Immature natural killer cell (primary cell): Measurements from ENCODE around the gene VPS4B. TPM values are rescaled to one million over a fixed set of nuclear protein-coding genes. Genes with fewer than 3 reads are reported as not detected.
"Not testable (repeated sequence)": the region's sequence is repeated elsewhere in the genome, so short reads cannot be mapped to it uniquely, and the experiment has no call there.

Source experiments
- DNase-seq, 3 donors: peaks; one replicate each; pipeline ENCODE4 v3.0.0; 2022; ENCODE audit warnings: mixed read lengths in 1 of 3
- H3K27ac Mint-ChIP-seq, 6 donors: one replicate each; pipeline ENCODE4 v1.8.0; 2020; ENCODE audit warnings: mixed read lengths in 6 of 6, mild to moderate bottlenecking in 5 of 6, inconsistent platforms in 4 of 6, moderate library complexity in 3 of 6
- H3K27me3 Mint-ChIP-seq, 3 donors: one replicate each; pipeline ENCODE4 v1.8.0; 2020 to 2021; ENCODE audit warnings: low read depth in 3 of 3, mild to moderate bottlenecking in 3 of 3, mixed read lengths in 3 of 3, moderate library complexity in 3 of 3, inconsistent platforms in 1 of 3
- H3K36me3 Mint-ChIP-seq, 3 donors: one replicate each; pipeline ENCODE4 v1.8.0; 2020; ENCODE audit warnings: mixed read lengths in 3 of 3, inconsistent platforms in 2 of 3, mild to moderate bottlenecking in 2 of 3
- H3K4me1 Mint-ChIP-seq, 2 donors: one replicate each; pipeline ENCODE4 v1.8.0; 2020; ENCODE audit warnings: inconsistent platforms in 2 of 2, mild to moderate bottlenecking in 2 of 2, mixed read lengths in 2 of 2, moderate library complexity in 1 of 2
- H3K4me3 Mint-ChIP-seq, 5 donors: one replicate each; pipeline ENCODE4 v1.8.0; 2020; ENCODE audit warnings: mild to moderate bottlenecking in 5 of 5, mixed read lengths in 5 of 5, inconsistent platforms in 3 of 5, moderate library complexity in 3 of 5
- H3K9me3 Mint-ChIP-seq, 6 donors: one replicate each; pipeline ENCODE4 v1.8.0; 2020; ENCODE audit warnings: mild to moderate bottlenecking in 6 of 6, mixed read lengths in 6 of 6, inconsistent platforms in 4 of 6, moderate library complexity in 3 of 6
- polyA plus RNA-seq, 3 donors: library from polyadenylated mRNA; unstranded; fragments of 300-500 nt; fragmentation: Illumina TruSeq; gene quantifications; one replicate each; pipeline ENCODE4 v1.2.3, GENCODE V29; 2021

Gene VPS4B
- polyA plus RNA-seq, 3 donors from 2014 or later: 63.5 to 99.1 (median 75.5) TPM

DNA sequence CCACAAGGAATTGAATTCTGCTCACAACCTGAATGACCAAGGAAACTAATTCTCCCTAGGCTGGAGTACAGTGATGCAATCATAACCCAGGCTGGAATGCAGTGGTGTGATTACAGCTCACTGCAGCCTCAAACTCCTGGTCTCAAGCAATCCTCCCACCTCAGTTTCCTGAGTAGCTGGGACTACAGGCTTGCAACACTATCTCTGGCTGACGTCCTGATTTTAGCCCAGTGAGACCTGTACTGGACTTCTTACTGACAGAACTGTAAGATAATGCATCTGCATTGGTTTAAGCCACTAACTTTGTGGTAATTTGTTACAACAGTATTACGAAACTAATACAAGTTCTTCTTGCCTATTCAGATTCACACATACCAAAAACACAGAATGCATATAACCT, 45.7 kb downstream of the VPS4B start:
- no peak for DNase-seq
- H3K4me3 Mint-ChIP-seq: no peak overlapping the region
- H3K4me1 Mint-ChIP-seq: peaks cover 6 to 10% of the 10 kb centered on the region in 2 donors
- no peak overlapping the region for H3K27ac Mint-ChIP-seq
- peaks cover 0 to 4% (median 3%) of the 10 kb centered on the region in 3 donors for H3K36me3 Mint-ChIP-seq
- H3K9me3 Mint-ChIP-seq: peaks cover 0 to 3% (median under 1%) of the 10 kb centered on the region in 6 donors
- H3K27me3 Mint-ChIP-seq: peaks cover 0 to 5% (median 2%) of the 10 kb centered on the region in 3 donors

DNA sequence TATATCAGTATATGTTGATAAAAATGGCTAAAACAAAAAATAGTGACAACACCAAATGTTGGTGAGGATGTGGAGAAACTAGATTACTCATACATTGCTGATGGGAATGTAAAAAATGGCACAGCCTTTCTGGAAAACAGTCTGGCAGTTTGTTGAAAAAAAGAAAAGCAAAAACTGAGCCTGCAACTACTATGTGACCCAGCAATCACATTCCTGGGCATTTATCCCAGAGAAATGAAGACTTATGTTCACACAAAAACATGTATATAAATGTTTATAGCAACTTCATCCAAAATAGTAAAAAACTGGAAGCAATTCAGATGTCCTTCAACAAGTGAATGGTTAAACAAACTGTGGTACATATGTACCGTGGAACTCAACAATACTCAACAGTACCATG, 47.7 kb downstream of the VPS4B start:
- Mint-ChIP-seq H3K9me3 (peaks cover 0 to 3% (median under 1%) of the 10 kb centered on the region in 6 donors), H3K27me3 (peaks cover 0 to 9% (median 3%) of the 10 kb centered on the region in 3 donors)

DNA sequence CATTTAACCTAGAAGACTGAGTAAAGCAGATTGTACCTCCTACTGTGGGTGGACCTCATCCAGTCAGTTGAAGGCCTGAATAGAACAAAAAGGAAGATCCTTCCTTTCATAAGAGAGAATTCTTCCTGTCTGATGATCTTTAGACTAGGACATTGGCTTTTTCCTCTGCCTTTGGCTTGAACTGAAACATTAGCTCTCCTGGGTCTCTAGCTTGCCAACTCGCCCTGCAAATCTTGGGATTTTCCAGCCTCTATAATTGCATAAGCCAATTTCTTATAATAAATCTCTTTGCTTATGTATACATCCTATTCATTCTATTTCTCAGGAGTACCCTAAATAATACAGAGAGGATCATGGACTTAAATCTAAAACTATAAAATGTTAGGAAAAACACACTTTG, 49.1 kb downstream of the VPS4B start:
- no peak overlapping the region for H3K27ac Mint-ChIP-seq
- peaks cover 0 to 9% (median 4%) of the 10 kb centered on the region in 3 donors for H3K36me3 Mint-ChIP-seq
- peaks cover 8 to 9% of the 10 kb centered on the region in 2 donors for H3K4me1 Mint-ChIP-seq
- DNase-seq: no peak
- peaks cover 0 to 12% (median 8%) of the 10 kb centered on the region in 3 donors for H3K27me3 Mint-ChIP-seq
- H3K4me3 Mint-ChIP-seq: no peak overlapping the region
- H3K9me3 Mint-ChIP-seq: peaks cover 0 to 3% (median under 1%) of the 10 kb centered on the region in 6 donors

More for the DNA sequence above, 47.7 kb downstream of the VPS4B start:
- Mint-ChIP-seq H3K36me3 (peaks cover 0 to 9% (median 4%) of the 10 kb centered on the region in 3 donors), H3K4me3 (no peak overlapping the region), H3K4me1 (peaks cover 6 to 10% of the 10 kb centered on the region in 2 donors), H3K27ac (no peak overlapping the region)
- DNase-seq: no peak

DNA sequence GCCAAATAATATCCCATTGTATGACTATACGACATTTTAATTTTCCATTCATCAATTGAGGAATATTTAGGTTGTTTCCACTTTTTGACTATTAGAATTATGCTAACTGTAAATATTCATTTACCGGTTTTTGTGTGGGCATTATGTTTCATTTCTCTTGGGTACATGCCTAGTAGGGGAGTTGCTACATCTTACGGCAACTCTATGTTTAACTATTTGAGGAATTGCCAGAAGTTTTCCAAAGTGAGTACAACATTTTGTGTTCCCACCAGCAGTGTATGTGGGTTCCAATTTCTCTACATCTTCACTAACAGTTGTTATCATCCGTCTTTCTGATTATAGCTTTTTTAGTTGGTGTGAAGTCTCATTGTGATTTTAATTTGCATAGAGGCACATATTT, 53.7 kb downstream of the VPS4B start:
- no peak for DNase-seq
- Mint-ChIP-seq H3K27ac (peak overlapping the region in 2 of 6 donors; percentile 59 to 77), H3K9me3 (no peaks in the 10 kb centered on the region), H3K4me3 (peak overlapping the region; percentile 80 to 94 (median 91)), H3K27me3 (peaks cover 4 to 14% (median 8%) of the 10 kb centered on the region in 3 donors), H3K36me3 (peaks cover 0 to 9% (median 0%) of the 10 kb centered on the region in 3 donors), H3K4me1 (peaks cover 41 to 44% of the 10 kb centered on the region in 2 donors)

DNA sequence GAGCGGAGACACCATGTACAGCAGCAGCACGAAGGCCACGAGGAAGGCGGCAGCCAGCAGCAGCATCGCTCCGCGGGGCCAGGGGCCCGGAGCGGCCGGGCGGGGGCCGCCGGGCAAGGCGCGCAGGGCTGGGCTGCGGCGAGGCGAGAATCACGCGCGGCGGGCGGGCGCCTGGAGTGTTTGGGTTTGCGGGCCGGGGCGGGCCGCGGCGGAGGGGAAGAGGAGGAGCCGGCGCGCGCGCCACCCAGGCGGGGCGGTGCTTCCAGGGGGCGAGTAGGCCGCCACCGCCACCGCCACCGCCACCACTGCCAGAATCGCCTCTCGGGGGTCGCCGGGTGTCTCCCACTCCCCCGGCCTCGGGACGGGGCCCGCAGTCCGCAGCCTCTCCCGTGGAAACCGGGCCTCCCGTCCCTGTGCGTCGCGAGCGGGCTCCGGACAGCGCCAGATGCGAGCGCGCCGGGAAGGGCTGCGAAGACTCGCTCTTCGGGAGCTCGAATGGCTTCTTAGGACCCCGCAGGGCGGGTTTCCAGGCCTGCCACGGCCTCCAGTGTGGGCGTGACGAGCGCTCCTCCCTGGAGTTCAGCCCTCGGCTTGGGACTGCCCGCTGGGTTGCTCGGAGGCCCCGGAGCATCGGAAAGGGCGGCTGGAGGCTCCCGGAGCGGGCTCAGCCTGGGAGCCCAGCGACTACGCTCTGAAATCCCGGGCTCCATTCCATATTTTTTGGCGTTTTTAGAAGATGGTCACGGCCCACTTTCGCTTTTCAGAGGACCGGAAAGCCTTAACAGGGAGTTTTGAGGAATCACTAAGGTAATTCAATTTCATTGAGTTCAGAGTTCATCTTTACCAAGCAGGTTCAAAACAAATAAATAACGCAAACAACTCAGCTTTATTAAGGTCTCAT, 55.0 kb downstream of the VPS4B start, which contains the start of gene KDSR:
TSS of gene KDSR (minus strand) at position 154 of the 901 bp plus-strand sequence. CDS start at position 66, 88 bp downstream.
- Mint-ChIP-seq H3K4me1 (peaks cover 52 to 55% of the 10 kb centered on the region in 2 donors), H3K36me3 (peaks cover 0 to 6% (median 0%) of the 10 kb centered on the region in 3 donors)

DNA sequence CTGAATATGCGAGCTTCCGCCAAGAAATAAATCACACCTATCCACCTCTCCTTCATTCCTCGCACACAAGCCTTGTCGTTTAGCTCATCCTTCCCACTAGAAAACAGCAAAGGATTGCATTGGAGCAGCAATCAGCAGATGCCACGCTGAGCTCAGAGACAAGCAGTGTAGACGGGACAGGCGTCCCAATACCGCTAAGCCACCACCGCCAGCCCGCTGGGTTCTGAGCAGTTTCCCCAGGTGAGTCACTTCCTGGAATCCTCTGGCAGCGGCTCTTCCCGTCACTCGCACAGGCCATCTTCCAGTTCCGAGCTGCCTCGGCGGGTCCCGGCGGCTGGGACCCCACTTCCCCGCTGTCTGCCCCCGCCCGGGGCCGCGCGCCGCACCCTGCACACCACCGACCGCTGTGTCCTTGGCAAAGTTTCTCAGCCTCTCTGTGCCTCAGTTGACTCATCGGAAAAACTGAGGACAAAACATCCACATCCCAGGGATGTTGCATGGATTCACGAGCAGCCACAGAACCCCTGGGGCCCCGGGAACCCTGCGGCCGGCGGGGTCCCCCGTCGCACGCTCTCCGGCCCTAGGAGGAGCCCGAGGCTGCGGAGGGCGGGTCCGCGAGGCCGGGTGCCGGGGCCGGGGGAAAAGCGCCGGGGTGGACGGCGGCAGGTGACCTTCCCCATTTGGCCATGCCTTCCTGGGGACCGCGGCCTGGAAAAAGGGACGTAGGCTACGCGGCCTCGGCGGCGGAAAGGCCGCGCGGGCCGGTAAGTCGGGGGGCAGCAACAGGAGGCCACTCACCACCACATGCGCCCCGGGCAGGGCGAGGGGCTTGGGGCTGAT, 55.8 kb downstream of the VPS4B start:
- no peaks in the 10 kb centered on the region for H3K9me3 Mint-ChIP-seq
- peak; percentile 35 to 40 (median 40) for DNase-seq
- peak overlapping the region; percentile 85 to 94 (median 92) for H3K4me3 Mint-ChIP-seq
- H3K36me3 Mint-ChIP-seq: peaks cover 0 to 10% (median 4%) of the 10 kb centered on the region in 3 donors
- peak overlapping the region; percentile 14 to 89 (median 59) for H3K27ac Mint-ChIP-seq
- peaks cover 59 to 62% of the 10 kb centered on the region in 2 donors for H3K4me1 Mint-ChIP-seq
- peaks cover 4 to 14% (median 8%) of the 10 kb centered on the region in 3 donors for H3K27me3 Mint-ChIP-seq

More for the DNA sequence above, 55.0 kb downstream of the VPS4B start, which contains the start of gene KDSR:
- DNase-seq: peak; percentile 78 to 82 (median 81)
- H3K4me3 Mint-ChIP-seq: peak within 1 kb of the TSS; percentile 89 to 94 (median 92)
- peaks cover 4 to 14% (median 8%) of the 10 kb centered on the region in 3 donors for H3K27me3 Mint-ChIP-seq
- H3K9me3 Mint-ChIP-seq: no peaks in the 10 kb centered on the region
- H3K27ac Mint-ChIP-seq: peak within 1 kb of the TSS; percentile 14 to 89 (median 77)

DNA sequence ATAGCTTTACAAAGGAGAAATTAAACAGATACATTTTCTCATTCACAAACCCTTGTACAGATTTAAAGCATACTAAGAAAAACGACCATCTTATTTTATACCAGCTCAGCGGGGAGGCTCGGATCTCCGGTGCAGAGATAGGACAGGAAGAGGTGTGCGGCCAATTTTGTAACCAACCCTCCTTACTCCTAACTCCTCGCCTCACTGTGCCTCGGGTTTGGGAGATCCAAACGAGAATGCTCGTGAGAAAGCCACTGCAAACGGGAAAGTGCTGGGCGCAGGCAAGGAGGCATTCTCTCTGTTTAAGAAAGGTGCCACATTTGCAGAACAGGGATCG, 56.4 kb downstream of the VPS4B start:
- peaks cover 0 to 5% (median 4%) of the 10 kb centered on the region in 3 donors for H3K36me3 Mint-ChIP-seq
- no peaks in the 10 kb centered on the region for H3K9me3 Mint-ChIP-seq
- H3K4me1 Mint-ChIP-seq: peaks cover 59 to 62% of the 10 kb centered on the region in 2 donors
- peak overlapping the region in 5 of 6 donors; percentile 37 to 89 (median 59) for H3K27ac Mint-ChIP-seq
- DNase-seq: peak in 1 of 3 donors; percentile 11
- H3K27me3 Mint-ChIP-seq: peaks cover 4 to 10% (median 7%) of the 10 kb centered on the region in 3 donors
- H3K4me3 Mint-ChIP-seq: peak overlapping the region; percentile 85 to 94 (median 92)

DNA sequence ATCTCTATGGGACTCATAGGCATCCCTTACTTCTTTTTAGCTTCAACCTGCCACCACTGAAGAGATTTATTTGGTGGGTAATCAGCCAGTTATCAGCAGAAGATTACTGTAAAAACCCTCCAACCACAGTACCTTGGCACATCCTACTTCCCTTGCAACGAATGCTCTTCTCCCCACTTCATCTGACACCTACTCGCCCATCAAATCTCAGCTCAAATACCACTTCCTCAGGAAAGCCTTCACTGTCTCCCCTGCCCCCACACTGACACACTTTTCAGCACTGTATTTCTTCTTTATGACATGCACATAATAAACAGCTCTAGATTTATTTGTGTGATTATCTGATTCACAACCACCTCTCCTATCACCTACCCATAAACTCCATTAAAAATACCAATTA, 58.3 kb downstream of the VPS4B start:
- H3K9me3 Mint-ChIP-seq: no peaks in the 10 kb centered on the region
- peaks cover 0 to 8% (median 7%) of the 10 kb centered on the region in 3 donors for H3K36me3 Mint-ChIP-seq
- peak overlapping the region in 4 of 6 donors; percentile 2 to 25 (median 13) for H3K27ac Mint-ChIP-seq
- peak overlapping the region; percentile 5 to 36 (median 21) for H3K4me3 Mint-ChIP-seq
- peaks cover 4 to 8% (median 5%) of the 10 kb centered on the region in 3 donors for H3K27me3 Mint-ChIP-seq
- H3K4me1 Mint-ChIP-seq: peaks cover 58 to 60% of the 10 kb centered on the region in 2 donors
- DNase-seq: peak; percentile 64 to 74 (median 68)

DNA sequence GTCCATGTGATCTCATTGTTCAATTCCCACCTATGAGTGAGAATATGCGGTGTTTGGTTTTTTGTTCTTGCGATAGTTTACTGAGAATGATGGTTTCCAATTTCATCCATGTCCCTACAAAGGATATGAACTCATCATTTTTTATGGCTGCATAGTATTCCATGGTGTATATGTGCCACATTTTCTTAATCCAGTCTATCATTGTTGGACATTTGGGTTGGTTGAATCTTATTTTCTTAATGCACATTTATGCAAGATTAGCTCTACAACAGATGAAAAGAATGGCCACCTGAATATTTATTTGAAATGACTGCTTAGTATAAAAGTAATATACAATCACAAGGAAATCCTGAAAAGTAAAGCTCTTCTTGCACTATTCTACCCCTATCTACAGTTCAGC, 58.9 kb downstream of the VPS4B start:
- not testable (repeated sequence) for H3K9me3 Mint-ChIP-seq
- peak overlapping the region in 4 of 5 donors; percentile 9 to 36 (median 24) for H3K4me3 Mint-ChIP-seq

DNA sequence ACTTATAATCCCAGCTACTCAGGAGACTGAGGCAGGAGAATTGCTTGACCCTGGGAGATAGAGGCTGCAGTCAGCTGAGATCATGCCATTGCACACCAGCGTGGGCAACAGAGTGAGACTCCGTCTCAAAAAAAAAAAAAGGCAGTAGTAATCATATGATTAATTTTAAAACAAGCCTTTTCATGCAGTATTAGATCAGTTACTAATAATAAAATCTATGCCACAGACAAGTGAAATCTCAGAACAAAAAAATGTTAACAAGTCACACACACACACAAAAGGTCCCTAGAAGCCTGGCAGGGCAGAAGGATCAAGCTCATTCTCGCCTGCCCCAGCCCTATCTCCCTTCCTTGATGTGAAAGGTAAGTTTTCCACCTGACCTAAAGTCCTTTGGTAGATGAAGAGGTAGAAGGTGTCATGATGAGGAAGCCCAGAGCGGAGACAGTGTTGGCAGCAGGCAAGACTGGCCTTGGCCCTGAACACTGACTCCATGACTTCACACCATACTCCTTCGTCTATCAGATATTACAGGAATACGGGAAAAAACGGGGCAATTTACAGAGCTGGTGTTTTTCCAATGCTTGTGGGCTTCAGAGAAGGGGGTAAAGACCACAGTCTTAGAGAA, 65.9 kb downstream of the VPS4B start:
- peaks cover 13 to 33% (median 25%) of the 10 kb centered on the region in 3 donors for H3K36me3 Mint-ChIP-seq
- DNase-seq: no peak

More for the DNA sequence above, 58.9 kb downstream of the VPS4B start:
- H3K27me3 Mint-ChIP-seq, DNase-seq, H3K36me3 Mint-ChIP-seq: not testable (repeated sequence)
- H3K27ac Mint-ChIP-seq: peak overlapping the region in 1 of 6 donors; percentile 2
- peaks cover 54 to 55% of the 10 kb centered on the region in 2 donors for H3K4me1 Mint-ChIP-seq

DNA sequence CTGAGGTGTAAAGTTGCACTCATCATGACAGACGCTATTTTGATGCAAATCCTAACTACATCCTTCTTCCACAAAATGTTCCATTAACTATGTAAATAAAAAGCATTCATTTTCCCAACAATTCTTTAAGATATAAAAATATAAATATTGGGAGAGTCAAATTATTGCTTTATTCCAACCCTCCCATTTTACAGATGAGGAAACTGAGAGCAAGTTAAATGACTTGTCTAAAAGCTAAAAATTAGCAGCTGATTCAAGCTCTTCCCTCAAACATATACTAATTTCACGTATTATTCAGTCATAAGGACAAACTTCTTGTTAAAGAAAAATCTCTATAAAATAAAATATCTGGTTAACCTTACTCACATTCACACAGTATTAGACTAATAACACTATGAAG, 72.0 kb downstream of the VPS4B start:
- no peak for DNase-seq

More for the DNA sequence above, 65.9 kb downstream of the VPS4B start:
- Mint-ChIP-seq H3K27me3 (no peaks in the 10 kb centered on the region), H3K27ac (no peak overlapping the region), H3K9me3 (no peaks in the 10 kb centered on the region), H3K4me1 (no peaks in the 10 kb centered on the region), H3K4me3 (no peak overlapping the region)

DNA sequence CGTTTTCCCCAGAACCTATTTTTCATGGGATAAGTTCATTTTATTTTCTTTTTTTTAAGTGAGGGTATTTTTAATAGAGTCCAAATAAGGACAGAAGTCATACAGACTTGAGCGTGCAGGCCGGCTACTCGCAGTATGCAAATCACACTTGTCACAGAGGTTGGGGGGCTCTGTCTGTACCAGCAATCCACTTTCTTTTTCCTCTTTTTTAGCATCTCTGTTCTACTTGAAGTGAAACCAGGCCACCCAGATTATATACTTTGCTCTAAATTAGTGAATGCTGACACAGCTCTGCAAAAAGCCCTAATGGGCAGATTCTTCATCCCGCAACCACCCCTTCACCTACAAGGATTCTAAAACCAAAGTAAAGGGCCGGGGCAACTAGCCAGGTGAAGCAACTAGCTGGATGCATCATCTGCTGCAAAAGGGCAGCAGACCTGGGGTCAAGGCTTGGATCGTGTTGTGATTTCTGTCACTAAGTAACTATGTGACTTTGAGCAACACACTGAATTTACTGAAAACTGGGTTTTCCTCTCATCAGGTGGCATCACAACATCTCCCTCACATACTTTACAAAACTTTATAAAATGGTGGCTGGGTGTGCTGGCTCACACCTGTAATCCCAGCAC, 73.7 kb downstream of the VPS4B start:
- Mint-ChIP-seq H3K4me1 (no peaks in the 10 kb centered on the region), H3K27ac (peak overlapping the region in 1 of 6 donors; percentile 6), H3K36me3 (peaks cover 15 to 27% (median 25%) of the 10 kb centered on the region in 3 donors), H3K4me3 (no peak overlapping the region), H3K27me3 (peaks cover 0 to 2% (median 0%) of the 10 kb centered on the region in 3 donors), H3K9me3 (no peaks in the 10 kb centered on the region)
- no peak for DNase-seq

More for the DNA sequence above, 72.0 kb downstream of the VPS4B start:
- Mint-ChIP-seq H3K9me3 (no peaks in the 10 kb centered on the region), H3K36me3 (peaks cover 21 to 33% (median 26%) of the 10 kb centered on the region in 3 donors), H3K4me3 (no peak overlapping the region), H3K27me3 (peaks cover 0 to 2% (median 0%) of the 10 kb centered on the region in 3 donors), H3K4me1 (no peaks in the 10 kb centered on the region), H3K27ac (no peak overlapping the region)
